CD14-positive monocyte (primary cell): ENCODE measurements around the gene FMO1. TPM values are rescaled to one million over a fixed set of nuclear protein-coding genes. Genes with fewer than 3 reads are reported as not detected.
A peak's percentile ranks its signal among the peaks of the same experiment; 100 is the strongest.

Experiments used
- DNase-seq, 3 donors: peaks; one replicate each; pipeline ENCODE4 v3.0.0-alpha.2; 2011 to 2022
- H2AFZ ChIP-seq: 2 replicates; pipeline ENCODE4 v1.6.0; 2012; ENCODE audit warnings: mild to moderate bottlenecking, low read depth, low read length, inconsistent platforms; ENCODE audit not compliant: insufficient read depth, poor library complexity, severe bottlenecking
- H3K27ac ChIP-seq, 2 donors: 1 replicate in 1 of 2; 2 replicates in 1 of 2; pipeline ENCODE4 v1.5.1; 2012 to 2013; ENCODE audit warnings: low read length in 2 of 2, control low read depth in 1 of 2, inconsistent platforms in 1 of 2, low read depth in 1 of 2, mild to moderate bottlenecking in 1 of 2
- H3K27me3 ChIP-seq, 2 donors: one replicate each; pipeline versions ENCODE4 v1.6.0 to v1.6.1; 2011 to 2013; ENCODE audit warnings: low read length in 2 of 2; ENCODE audit not compliant: control insufficient read depth in 2 of 2, insufficient read depth in 2 of 2
- H3K36me3 ChIP-seq, 2 donors: replicated peaks in 1 of 2; 1 replicate in 1 of 2; 2 replicates in 1 of 2; pipeline versions ENCODE4 v1.5.1 to v1.6.1; 2012 to 2013; ENCODE audit warnings: low read length in 2 of 2, control low read depth in 1 of 2, inconsistent platforms in 1 of 2, mild to moderate bottlenecking in 1 of 2; ENCODE audit not compliant: insufficient read depth in 2 of 2, control insufficient read depth in 1 of 2
- H3K4me1 ChIP-seq, 2 donors: 1 replicate in 1 of 2; 2 replicates in 1 of 2; pipeline versions ENCODE4 v1.5.1 to v1.6.1; 2012 to 2013; ENCODE audit warnings: low read length in 2 of 2, control low read depth in 1 of 2, inconsistent platforms in 1 of 2, mild to moderate bottlenecking in 1 of 2, moderate library complexity in 1 of 2; ENCODE audit not compliant: insufficient read depth in 2 of 2, control insufficient read depth in 1 of 2
- H3K4me2 ChIP-seq: replicated peaks from 2 replicates; pipeline ENCODE3; 2012; ENCODE audit warnings: low read length, moderate library complexity, mild to moderate bottlenecking; ENCODE audit not compliant: poor library complexity, severe bottlenecking; ENCODE audit errors: extremely low read depth
- H3K4me3 ChIP-seq, 3 experiments: fragments of 200-600 bp in 1 of 3; sonication (generic) in 1 of 3; replicated peaks in 1 of 3; 1 replicate in 2 of 3; 2 replicates in 1 of 3; pipeline ENCODE4 v1.5.1; 2011 to 2013; ENCODE audit warnings: low read length in 3 of 3, mild to moderate bottlenecking in 3 of 3, control low read depth in 2 of 3, low read depth in 2 of 3, inconsistent platforms in 1 of 3, moderate library complexity in 1 of 3
- H3K79me2 ChIP-seq: 2 replicates; pipeline ENCODE4 v1.6.0; 2012; ENCODE audit warnings: mild to moderate bottlenecking, control low read depth, inconsistent platforms, low read length, moderate library complexity; ENCODE audit not compliant: insufficient read depth
- H3K9ac ChIP-seq: 2 replicates; pipeline ENCODE4 v1.6.0; 2017; ENCODE audit warnings: low read length, mild to moderate bottlenecking; ENCODE audit not compliant: insufficient read depth, poor library complexity, severe bottlenecking
- H3K9me3 ChIP-seq, 2 donors: replicated peaks in 1 of 2; 1 replicate in 1 of 2; 2 replicates in 1 of 2; pipeline versions ENCODE4 v1.5.1 to v1.6.1; 2012 to 2013; ENCODE audit warnings: low read length in 2 of 2, control low read depth in 1 of 2; ENCODE audit not compliant: control insufficient read depth in 1 of 2, insufficient read depth in 1 of 2
- H4K20me1 ChIP-seq: 2 replicates; pipeline ENCODE4 v1.6.0; 2012; ENCODE audit warnings: mild to moderate bottlenecking, low read length, control low read depth, moderate library complexity; ENCODE audit not compliant: insufficient read depth
- H3K27ac Mint-ChIP-seq, 7 donors: one replicate each; pipeline ENCODE4 v1.8.0; 2020; ENCODE audit warnings: mild to moderate bottlenecking in 7 of 7, mixed read lengths in 7 of 7, moderate library complexity in 6 of 7, inconsistent platforms in 2 of 7
- H3K27me3 Mint-ChIP-seq, 3 donors: one replicate each; pipeline ENCODE4 v1.8.0; 2021 to 2022; ENCODE audit warnings: low read depth in 3 of 3, mild to moderate bottlenecking in 3 of 3, mixed read lengths in 3 of 3, moderate library complexity in 3 of 3, inconsistent platforms in 1 of 3
- H3K36me3 Mint-ChIP-seq, 2 donors: one replicate each; pipeline ENCODE4 v1.8.0; 2020; ENCODE audit warnings: mixed read lengths in 2 of 2, inconsistent platforms in 1 of 2, mild to moderate bottlenecking in 1 of 2
- H3K4me1 Mint-ChIP-seq: one replicate; pipeline ENCODE4 v1.8.0; 2020; ENCODE audit warnings: mild to moderate bottlenecking, mixed read lengths
- H3K4me3 Mint-ChIP-seq, 2 donors: one replicate each; pipeline ENCODE4 v1.8.0; 2020; ENCODE audit warnings: mild to moderate bottlenecking in 2 of 2, mixed read lengths in 2 of 2, moderate library complexity in 1 of 2
- H3K9me3 Mint-ChIP-seq, 7 donors: one replicate each; pipeline ENCODE4 v1.8.0; 2020 to 2022; ENCODE audit warnings: mixed read lengths in 7 of 7, mild to moderate bottlenecking in 6 of 7, moderate library complexity in 6 of 7, inconsistent platforms in 2 of 7
- CTCF ChIP-seq: fragments of 200-600 bp; IDR thresholded peaks from one replicate; pipeline ENCODE4 v1.8.0; 2022; ENCODE audit warnings: antibody characterized with exemption, mild to moderate bottlenecking
- WGBS: methylation state at CpG from one replicate; pipeline ENCODE4 v1.1.5; 2013; ENCODE audit warnings: missing lambda C conversion rate; ENCODE audit not compliant: insufficient coverage; 5-methylcytosine and 5-hydroxymethylcytosine counted together
- intact Hi-C, 2 donors: fragments of 100-400 bp; cut with micrococcal nuclease; formaldehyde crosslinking; loops; one replicate each; pipeline versions ENCODE4 v1.15.0 to v1.15.1; 2023
- polyA plus RNA-seq, 3 donors: library from polyadenylated mRNA; depleted of rRNA in 1 of 3; unstranded in 2 of 3; stranded (reverse) in 1 of 3; fragments of 300-500 nt in 2 of 3; fragments of >200 nt in 1 of 3; fragmentation: Illumina TruSeq in 2 of 3; gene quantifications; 1 replicate in 2 of 3; 2 replicates in 1 of 3; pipeline ENCODE4 v1.2.3, GENCODE V29; 2012 to 2021

The FMO1 gene
- polyA plus RNA-seq, 3 donors, result not detected

GRCh38 chr1:171212607-171213351 lies 35.5 kb upstream of the FMO1 start:
- Histone ChIP-seq H4K20me1 (no peaks in the 10 kb centered on the region), H3K4me2 (peak overlapping the region; percentile 48), H3K79me2 (no peaks in the 10 kb centered on the region), H3K9ac (no peak overlapping the region), H3K4me3 (no peak overlapping the region), H2AFZ (peak overlapping the region; percentile 50), H3K9me3 (no peaks in the 10 kb centered on the region), H3K27ac (peak overlapping the region in 1 of 2 donors; percentile 43), H3K4me1 (peaks cover 13 to 14% of the 10 kb centered on the region in 2 donors), H3K36me3 (no peaks in the 10 kb centered on the region), H3K27me3 (no peaks in the 10 kb centered on the region)
- WGBS, result no CpG with 5 or more reads among the region's 3 CpGs
- Mint-ChIP-seq H3K27me3 (peaks cover 0 to 2% (median 0%) of the 10 kb centered on the region in 3 donors), H3K36me3 (peaks cover 0 to 3% of the 10 kb centered on the region in 2 donors), H3K27ac (peak overlapping the region in 6 of 7 donors; percentile 7 to 85 (median 39)), H3K4me3 (peak overlapping the region in 1 of 2 donors; percentile 30), H3K4me1 (peaks cover 12% of the 10 kb centered on the region), H3K9me3 (peaks cover 0 to 2% (median 0%) of the 10 kb centered on the region in 7 donors)
- DNase-seq, result peak; percentile 55 to 73 (median 68)
- intact Hi-C loops, result no loop called here
- no peak for TF ChIP-seq CTCF

GRCh38 chr1:171213559-171214454 lies 34.5 kb upstream of the FMO1 start:
- peaks cover 12% of the 10 kb centered on the region for H3K4me1 Mint-ChIP-seq
- no peak for DNase-seq
- peak overlapping the region in 1 of 2 donors; percentile 43 for H3K27ac ChIP-seq
- H3K4me1 ChIP-seq, result peaks cover 13 to 14% of the 10 kb centered on the region in 2 donors
- H4K20me1 ChIP-seq, result no peaks in the 10 kb centered on the region
- no peak overlapping the region for H3K9ac ChIP-seq
- H3K9me3 ChIP-seq, result no peaks in the 10 kb centered on the region
- no peaks in the 10 kb centered on the region for H3K79me2 ChIP-seq
- no peaks in the 10 kb centered on the region for H3K27me3 ChIP-seq
- H3K4me3 Mint-ChIP-seq, result no peak overlapping the region
- H3K9me3 Mint-ChIP-seq, result peaks cover 0 to 7% (median 2%) of the 10 kb centered on the region in 7 donors
- H3K4me2 ChIP-seq, result no peak overlapping the region
- no peak for TF ChIP-seq CTCF
- no peak overlapping the region for H3K4me3 ChIP-seq
- H2AFZ ChIP-seq, result no peak overlapping the region
- 93% methylated on average over 7 of the region's 12 CpGs for WGBS
- intact Hi-C loops, result no loop called here
- H3K36me3 Mint-ChIP-seq, result peaks cover 0 to 3% of the 10 kb centered on the region in 2 donors
- peaks cover 0 to 2% (median 1%) of the 10 kb centered on the region in 3 donors for H3K27me3 Mint-ChIP-seq
- H3K27ac Mint-ChIP-seq, result peak overlapping the region in 2 of 7 donors; percentile 43 to 80
- H3K36me3 ChIP-seq, result no peaks in the 10 kb centered on the region
